ENCODE measurements around the gene EPHA3. TPM values are rescaled to one million over a fixed set of nuclear protein-coding genes. Genes with fewer than 3 reads are reported as not detected.

The EPHA3 gene
- total RNA-seq, 1 donor from 2014 or later, result 5.0 TPM

DNA sequence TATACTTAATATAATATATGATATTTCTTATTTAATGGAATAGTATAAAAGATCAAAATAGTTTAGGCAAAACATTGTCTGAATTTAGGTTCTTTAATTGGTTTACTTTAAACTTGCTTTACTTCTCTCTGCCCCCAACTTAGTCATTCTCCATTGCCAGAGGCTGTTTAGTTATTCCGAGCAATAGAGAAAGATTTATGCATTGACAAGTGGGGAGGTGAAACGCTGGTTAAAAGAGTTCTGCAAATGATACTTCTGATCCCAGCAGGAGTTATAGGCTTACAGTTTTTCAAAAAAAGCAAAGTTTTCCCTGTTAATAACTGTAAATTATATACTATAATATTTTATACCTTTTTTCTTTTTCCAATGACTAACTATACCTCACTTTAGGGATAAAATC lies 145.4 kb downstream of the EPHA3 start:
- Mint-ChIP-seq H3K36me3 (ENCODE audit: low read depth, unreplicated experiment) (no peaks in the 10 kb centered on the region), H3K27me3 (ENCODE audit: low read depth, unreplicated experiment) (no peaks in the 10 kb centered on the region), H3K4me1 (ENCODE audit: low read depth, unreplicated experiment) (no peaks in the 10 kb centered on the region), H3K9me3 (ENCODE audit: unreplicated experiment) (no peaks in the 10 kb centered on the region), H3K27ac (ENCODE audit: unreplicated experiment) (no peak overlapping the region), H3K4me3 (ENCODE audit: unreplicated experiment) (no peak overlapping the region)
- Histone ChIP-seq H4K20me1 (ENCODE audit: insufficient read depth, low read length) (no peaks in the 10 kb centered on the region), H3K4me2 (ENCODE audit: low read length) (no peak overlapping the region), H2AFZ (ENCODE audit: low read depth, low read length) (no peak overlapping the region), H3K79me2 (ENCODE audit: insufficient read depth, low read length) (no peaks in the 10 kb centered on the region), H3K4me1 (ENCODE audit: insufficient read depth, low read length) (no peaks in the 10 kb centered on the region), H3K4me3 (ENCODE audit: insufficient read depth, low read depth, low read length) (no peak overlapping the region), H3K9me3 (ENCODE audit: insufficient read depth, low read depth, low read length) (no peaks in the 10 kb centered on the region), H3K27ac (ENCODE audit: low read depth, low read length) (no peak overlapping the region), H3K9ac (ENCODE audit: low read length) (no peak overlapping the region), H3K27me3 (ENCODE audit: insufficient read depth, low read length) (no peaks in the 10 kb centered on the region), H3K36me3 (ENCODE audit: insufficient read depth, low read length) (no peaks in the 10 kb centered on the region)
- DNase-seq (ENCODE audit: low read depth), result no peak
- no peak for FAIRE-seq
- no peak for TF ChIP-seq EZH2 (IDR thresholded peaks at IDR 0.05; ENCODE audit: insufficient read depth, low read length)
- TF ChIP-seq, protein P1, sequence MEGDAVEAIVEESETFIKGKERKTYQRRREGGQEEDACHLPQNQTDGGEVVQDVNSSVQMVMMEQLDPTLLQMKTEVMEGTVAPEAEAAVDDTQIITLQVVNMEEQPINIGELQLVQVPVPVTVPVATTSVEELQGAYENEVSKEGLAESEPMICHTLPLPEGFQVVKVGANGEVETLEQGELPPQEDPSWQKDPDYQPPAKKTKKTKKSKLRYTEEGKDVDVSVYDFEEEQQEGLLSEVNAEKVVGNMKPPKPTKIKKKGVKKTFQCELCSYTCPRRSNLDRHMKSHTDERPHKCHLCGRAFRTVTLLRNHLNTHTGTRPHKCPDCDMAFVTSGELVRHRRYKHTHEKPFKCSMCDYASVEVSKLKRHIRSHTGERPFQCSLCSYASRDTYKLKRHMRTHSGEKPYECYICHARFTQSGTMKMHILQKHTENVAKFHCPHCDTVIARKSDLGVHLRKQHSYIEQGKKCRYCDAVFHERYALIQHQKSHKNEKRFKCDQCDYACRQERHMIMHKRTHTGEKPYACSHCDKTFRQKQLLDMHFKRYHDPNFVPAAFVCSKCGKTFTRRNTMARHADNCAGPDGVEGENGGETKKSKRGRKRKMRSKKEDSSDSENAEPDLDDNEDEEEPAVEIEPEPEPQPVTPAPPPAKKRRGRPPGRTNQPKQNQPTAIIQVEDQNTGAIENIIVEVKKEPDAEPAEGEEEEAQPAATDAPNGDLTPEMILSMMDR (IDR thresholded peaks at IDR 0.05; ENCODE audit: insufficient read depth, low read depth, low read length), result no peak

DNA sequence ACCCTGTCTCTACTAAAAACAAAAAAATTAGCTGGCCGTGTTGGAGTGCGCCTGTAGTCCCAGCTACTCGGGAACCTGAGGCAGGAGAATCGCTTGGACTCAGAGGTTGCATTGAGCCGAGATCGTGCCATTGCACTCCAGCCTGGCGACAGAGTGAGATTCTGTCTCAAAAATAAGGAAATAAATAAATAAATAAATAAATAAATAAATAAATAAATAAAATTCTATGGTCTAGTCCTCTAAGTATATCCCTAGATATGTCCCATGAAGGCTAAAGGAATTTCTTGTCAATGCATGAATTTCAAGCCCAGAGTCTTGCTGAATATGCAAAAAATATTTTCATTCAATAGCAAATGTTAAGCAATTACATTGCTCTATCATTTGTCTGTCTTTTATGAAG lies 149.0 kb downstream of the EPHA3 start:
- no peaks in the 10 kb centered on the region for H3K9me3 Mint-ChIP-seq (ENCODE audit: unreplicated experiment)
- H3K27ac Mint-ChIP-seq (ENCODE audit: unreplicated experiment), result no peak overlapping the region
- DNase-seq (ENCODE audit: low read depth), result no peak
- no peaks in the 10 kb centered on the region for H3K4me1 ChIP-seq (ENCODE audit: insufficient read depth, low read length)
- H3K36me3 Mint-ChIP-seq (ENCODE audit: low read depth, unreplicated experiment), result no peaks in the 10 kb centered on the region
- H4K20me1 ChIP-seq (ENCODE audit: insufficient read depth, low read length), result no peaks in the 10 kb centered on the region
- H3K4me3 Mint-ChIP-seq (ENCODE audit: unreplicated experiment), result no peak overlapping the region
- no peaks in the 10 kb centered on the region for H3K27me3 Mint-ChIP-seq (ENCODE audit: low read depth, unreplicated experiment)
- H3K27me3 ChIP-seq (ENCODE audit: insufficient read depth, low read length), result no peaks in the 10 kb centered on the region
- H3K4me2 ChIP-seq (ENCODE audit: low read length), result no peak overlapping the region
- no peaks in the 10 kb centered on the region for H3K9me3 ChIP-seq (ENCODE audit: insufficient read depth, low read depth, low read length)
- TF ChIP-seq, protein P1 (IDR thresholded peaks at IDR 0.05; ENCODE audit: insufficient read depth, low read depth, low read length), result no peak
- TF ChIP-seq EZH2 (IDR thresholded peaks at IDR 0.05; ENCODE audit: insufficient read depth, low read length), result no peak
- H3K4me1 Mint-ChIP-seq (ENCODE audit: low read depth, unreplicated experiment), result no peaks in the 10 kb centered on the region
- FAIRE-seq, result no peak
- no peak overlapping the region for H2AFZ ChIP-seq (ENCODE audit: low read depth, low read length)
- H3K36me3 ChIP-seq (ENCODE audit: insufficient read depth, low read length), result no peaks in the 10 kb centered on the region
- no peak overlapping the region for H3K27ac ChIP-seq (ENCODE audit: low read depth, low read length)
- no peaks in the 10 kb centered on the region for H3K79me2 ChIP-seq (ENCODE audit: insufficient read depth, low read length)
- no peak overlapping the region for H3K4me3 ChIP-seq (ENCODE audit: insufficient read depth, low read depth, low read length)
- H3K9ac ChIP-seq (ENCODE audit: low read length), result no peak overlapping the region

DNA sequence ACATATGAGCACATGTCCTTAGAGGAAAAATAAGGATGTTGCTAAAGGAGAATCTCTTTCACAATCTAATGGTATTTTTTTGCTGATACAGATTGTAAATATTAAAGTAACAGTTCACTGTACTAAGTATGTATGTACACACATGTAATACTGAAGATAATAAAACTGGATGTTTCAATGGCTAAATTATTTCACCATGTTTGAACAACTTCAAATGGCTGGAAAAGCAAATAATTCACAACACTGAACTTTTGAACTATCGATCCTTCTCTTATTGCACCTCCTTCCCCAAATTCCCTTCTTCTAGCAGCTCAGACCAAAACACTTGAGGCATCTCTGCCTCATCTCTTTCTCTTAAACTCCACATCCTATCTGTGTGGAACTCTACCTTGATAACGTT lies 149.5 kb downstream of the EPHA3 start:
- Histone ChIP-seq H3K4me3 (ENCODE audit: insufficient read depth, low read depth, low read length) (no peak overlapping the region), H3K4me1 (ENCODE audit: insufficient read depth, low read length) (no peaks in the 10 kb centered on the region), H3K9me3 (ENCODE audit: insufficient read depth, low read depth, low read length) (no peaks in the 10 kb centered on the region), H3K4me2 (ENCODE audit: low read length) (no peak overlapping the region), H4K20me1 (ENCODE audit: insufficient read depth, low read length) (no peaks in the 10 kb centered on the region), H3K27me3 (ENCODE audit: insufficient read depth, low read length) (no peaks in the 10 kb centered on the region), H2AFZ (ENCODE audit: low read depth, low read length) (no peak overlapping the region), H3K27ac (ENCODE audit: low read depth, low read length) (no peak overlapping the region), H3K36me3 (ENCODE audit: insufficient read depth, low read length) (no peaks in the 10 kb centered on the region), H3K9ac (ENCODE audit: low read length) (no peak overlapping the region), H3K79me2 (ENCODE audit: insufficient read depth, low read length) (no peaks in the 10 kb centered on the region)
- H3K4me1 Mint-ChIP-seq (ENCODE audit: low read depth, unreplicated experiment), result no peaks in the 10 kb centered on the region
- H3K27ac Mint-ChIP-seq (ENCODE audit: unreplicated experiment), result no peak overlapping the region
- FAIRE-seq (no peak), DNase-seq (ENCODE audit: low read depth) (no peak)
- no peak overlapping the region for H3K4me3 Mint-ChIP-seq (ENCODE audit: unreplicated experiment)
- H3K36me3 Mint-ChIP-seq (ENCODE audit: low read depth, unreplicated experiment), result no peaks in the 10 kb centered on the region
- no peak for TF ChIP-seq EZH2 (IDR thresholded peaks at IDR 0.05; ENCODE audit: insufficient read depth, low read length)
- TF ChIP-seq, protein P1 (IDR thresholded peaks at IDR 0.05; ENCODE audit: insufficient read depth, low read depth, low read length), result no peak
- H3K9me3 Mint-ChIP-seq (ENCODE audit: unreplicated experiment), result no peaks in the 10 kb centered on the region
- no peaks in the 10 kb centered on the region for H3K27me3 Mint-ChIP-seq (ENCODE audit: low read depth, unreplicated experiment)

Data from astrocyte (in vitro differentiated cells and primary cell).